Hepatocyte (in vitro differentiated cells): ENCODE data around the gene GPR152. TPM values are rescaled to one million over a fixed set of nuclear protein-coding genes. Genes with fewer than 3 reads are reported as not detected.

Experiments used
- DNase-seq: peaks from one replicate; pipeline ENCODE4 v3.0.0-alpha.2; 2016; ENCODE audit warnings: low spot score
- H2AFZ ChIP-seq: fragments of 200-600 bp; sonication (generic); 2 replicates; pipeline ENCODE4 v1.6.0; 2016; ENCODE audit warnings: antibody characterized with exemption, mild to moderate bottlenecking
- H3K27ac ChIP-seq: fragments of 200-600 bp; sonication (generic); 2 replicates; pipeline ENCODE4 v1.5.1; 2016; ENCODE audit warnings: mild to moderate bottlenecking
- H3K27me3 ChIP-seq: fragments of 200-600 bp; sonication (generic); 2 replicates; pipeline ENCODE4 v1.6.1; 2016
- H3K36me3 ChIP-seq: fragments of 200-600 bp; sonication (generic); replicated peaks from 2 replicates; pipeline ENCODE4 v1.5.1; 2016; ENCODE audit warnings: low read depth; ENCODE audit not compliant: insufficient read depth
- H3K4me1 ChIP-seq: fragments of 200-600 bp; sonication (generic); 2 replicates; pipeline ENCODE4 v1.5.1; 2016; ENCODE audit warnings: mild to moderate bottlenecking, moderate library complexity; ENCODE audit not compliant: insufficient read depth
- H3K4me2 ChIP-seq: fragments of 200-600 bp; sonication (generic); 2 replicates; pipeline ENCODE4 v1.6.0; 2016
- H3K4me3 ChIP-seq: fragments of 200-600 bp; sonication (generic); 2 replicates; pipeline ENCODE4 v1.5.1; 2016; ENCODE audit warnings: mild to moderate bottlenecking
- H3K79me2 ChIP-seq: fragments of 200-600 bp; sonication (generic); 2 replicates; pipeline ENCODE4 v1.6.0; 2017; ENCODE audit warnings: mild to moderate bottlenecking
- H3K9me2 ChIP-seq: fragments of 200-600 bp; sonication (generic); replicated peaks from 2 replicates; pipeline ENCODE4 v1.6.0; 2017; ENCODE audit warnings: mild to moderate bottlenecking; ENCODE audit not compliant: insufficient read depth
- H3K9me3 ChIP-seq: fragments of 200-600 bp; sonication (generic); 2 replicates; pipeline ENCODE4 v1.5.1; 2016; ENCODE audit warnings: low read depth, mild to moderate bottlenecking
- H4K20me1 ChIP-seq: fragments of 200-600 bp; sonication (generic); 2 replicates; pipeline ENCODE4 v1.6.0; 2016; ENCODE audit warnings: mild to moderate bottlenecking; ENCODE audit not compliant: insufficient read depth, poor library complexity, severe bottlenecking
- EZH2 ChIP-seq: fragments of 200-600 bp; sonication (generic); IDR thresholded peaks from 2 replicates; pipeline ENCODE4 v1.6.1; 2016; ENCODE audit warnings: antibody characterized with exemption, mild to moderate bottlenecking, borderline replicate concordance
- EZH2phosphoT487 ChIP-seq: fragments of 200-600 bp; sonication (generic); IDR thresholded peaks from one replicate; pipeline ENCODE4 v1.6.1; 2018; ENCODE audit warnings: antibody characterized with exemption, mild to moderate bottlenecking, low read depth, moderate library complexity; ENCODE audit not compliant: unreplicated experiment, severe bottlenecking
- WGBS: methylation state at CpG from one replicate; pipeline ENCODE4 v1.1.6; 2016; ENCODE audit warnings: low lambda C conversion rate; ENCODE audit errors: missing lambda C conversion rate; 5-methylcytosine and 5-hydroxymethylcytosine counted together
- polyA plus RNA-seq: library from polyadenylated mRNA; unstranded; fragments of >200 nt; fragmentation: Nextera tagmentation; extraction: Ambion mirVana; gene quantifications from 2 replicates; pipeline ENCODE4 v1.2.1, GENCODE V29; 2016
- total RNA-seq: library from RNA; depleted of rRNA; stranded (reverse); fragments of >200 nt; gene quantifications from 2 replicates; pipeline ENCODE4 v1.2.3, GENCODE V29; 2014
- TF ChIP-seq, protein P1 (sequence below): fragments of 200-600 bp; sonication (generic); IDR thresholded peaks from 2 replicates; pipeline ENCODE4 v1.5.1; 2016; ENCODE audit warnings: antibody characterized with exemption, mild to moderate bottlenecking; ENCODE audit not compliant: poor library complexity

Gene GPR152
- total and polyA plus RNA-seq, 2 experiments from 2014 or later = not detected

DNA sequence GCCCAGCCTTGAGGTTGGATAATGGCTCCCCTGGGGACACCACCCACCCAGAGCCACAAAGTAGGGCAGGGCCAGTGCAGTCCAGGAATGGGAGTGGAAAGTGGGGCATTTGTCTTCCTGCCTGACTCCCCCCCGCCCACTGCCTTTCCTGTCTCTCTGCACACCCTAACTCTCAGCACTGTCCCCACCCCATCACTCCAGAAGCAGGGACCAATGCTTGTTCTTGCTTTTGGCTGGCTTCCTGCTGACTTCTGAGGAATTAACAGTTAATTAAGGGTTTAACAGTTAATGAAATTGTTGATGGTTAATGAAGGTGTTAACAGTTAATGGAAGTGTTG is 47.9 kb upstream of the GPR152 start:
- Histone ChIP-seq H3K4me2 (no peak overlapping the region), H3K4me1 (peaks cover 3% of the 10 kb centered on the region), H3K9me2 (no peaks in the 10 kb centered on the region), H3K27me3 (no peaks in the 10 kb centered on the region), H3K27ac (no peak overlapping the region), H3K9me3 (no peaks in the 10 kb centered on the region), H4K20me1 (peaks cover 9% of the 10 kb centered on the region), H3K36me3 (no peaks in the 10 kb centered on the region), H3K4me3 (no peak overlapping the region), H2AFZ (no peak overlapping the region), H3K79me2 (peaks cover 10% of the 10 kb centered on the region)
- no peak for TF ChIP-seq EZH2
- no peak for TF ChIP-seq EZH2phosphoT487
- TF ChIP-seq, protein P1, sequence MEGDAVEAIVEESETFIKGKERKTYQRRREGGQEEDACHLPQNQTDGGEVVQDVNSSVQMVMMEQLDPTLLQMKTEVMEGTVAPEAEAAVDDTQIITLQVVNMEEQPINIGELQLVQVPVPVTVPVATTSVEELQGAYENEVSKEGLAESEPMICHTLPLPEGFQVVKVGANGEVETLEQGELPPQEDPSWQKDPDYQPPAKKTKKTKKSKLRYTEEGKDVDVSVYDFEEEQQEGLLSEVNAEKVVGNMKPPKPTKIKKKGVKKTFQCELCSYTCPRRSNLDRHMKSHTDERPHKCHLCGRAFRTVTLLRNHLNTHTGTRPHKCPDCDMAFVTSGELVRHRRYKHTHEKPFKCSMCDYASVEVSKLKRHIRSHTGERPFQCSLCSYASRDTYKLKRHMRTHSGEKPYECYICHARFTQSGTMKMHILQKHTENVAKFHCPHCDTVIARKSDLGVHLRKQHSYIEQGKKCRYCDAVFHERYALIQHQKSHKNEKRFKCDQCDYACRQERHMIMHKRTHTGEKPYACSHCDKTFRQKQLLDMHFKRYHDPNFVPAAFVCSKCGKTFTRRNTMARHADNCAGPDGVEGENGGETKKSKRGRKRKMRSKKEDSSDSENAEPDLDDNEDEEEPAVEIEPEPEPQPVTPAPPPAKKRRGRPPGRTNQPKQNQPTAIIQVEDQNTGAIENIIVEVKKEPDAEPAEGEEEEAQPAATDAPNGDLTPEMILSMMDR = no peak
- 93% methylated on average over 1 of the region's 1 CpG for WGBS
- DNase-seq = no peak

- peaks cover 10% of the 10 kb centered on the region for H3K79me2 ChIP-seq
- TF ChIP-seq EZH2 = no peak
- TF ChIP-seq EZH2phosphoT487 = no peak
- TF ChIP-seq, protein P1 = no peak
- DNase-seq = no peak
- H3K36me3 ChIP-seq = no peaks in the 10 kb centered on the region
- H3K4me3 ChIP-seq = no peak overlapping the region
- no peak overlapping the region for H3K4me2 ChIP-seq
- H4K20me1 ChIP-seq = peaks cover 9% of the 10 kb centered on the region
- H3K27ac ChIP-seq = no peak overlapping the region
- 97% methylated on average over 19 of the region's 26 CpGs for WGBS
- no peaks in the 10 kb centered on the region for H3K4me1 ChIP-seq
- no peaks in the 10 kb centered on the region for H3K27me3 ChIP-seq
- no peak overlapping the region for H2AFZ ChIP-seq
- no peaks in the 10 kb centered on the region for H3K9me2 ChIP-seq
- H3K9me3 ChIP-seq = no peaks in the 10 kb centered on the region
Observed at GRCh38 chr11:67499808-67500483, 47.4 kb upstream of the GPR152 start.

GRCh38 chr11:67498544-67498972 is 46.0 kb upstream of the GPR152 start:
- peaks cover 5% of the 10 kb centered on the region for H4K20me1 ChIP-seq
- TF ChIP-seq, protein P1 = no peak
- TF ChIP-seq EZH2 (no peak), EZH2phosphoT487 (no peak)
- WGBS = 97% methylated on average over 21 of the region's 21 CpGs
- no peak for DNase-seq
- no peaks in the 10 kb centered on the region for H3K9me3 ChIP-seq
- H3K79me2 ChIP-seq = peaks cover 6% of the 10 kb centered on the region
- no peak overlapping the region for H2AFZ ChIP-seq
- no peak overlapping the region for H3K27ac ChIP-seq
- no peaks in the 10 kb centered on the region for H3K9me2 ChIP-seq
- H3K27me3 ChIP-seq = no peaks in the 10 kb centered on the region
- H3K36me3 ChIP-seq = no peaks in the 10 kb centered on the region
- no peak overlapping the region for H3K4me3 ChIP-seq
- H3K4me1 ChIP-seq = no peaks in the 10 kb centered on the region
- no peak overlapping the region for H3K4me2 ChIP-seq
